Stimulated activated naive CD4-positive, alpha-beta T cell treated with Interleukin-2 at 50 U/mL for 16 hours (primary cell): Measurements from ENCODE around the gene PRKCZ.

Experiments used
- DNase-seq: peaks from one replicate; lab custom pipeline; 2025; lab: John Stamatoyannopoulos, UW

The PRKCZ gene

GRCh38 chr1:2229911-2230731 lies 179.9 kb downstream of the PRKCZ start:
- no peak for DNase-seq

- peak; percentile 35 for DNase-seq
Observed at GRCh38 chr1:2230781-2231531, 180.7 kb downstream of the PRKCZ start.

GRCh38 chr1:2231532-2232254 lies 181.5 kb downstream of the PRKCZ start:
- peak; percentile 68 for DNase-seq

- DNase-seq: no peak
Observed at GRCh38 chr1:2232255-2232915, 182.2 kb downstream of the PRKCZ start.

GRCh38 chr1:2232916-2233438 lies 182.8 kb downstream of the PRKCZ start:
- no peak for DNase-seq

- DNase-seq: no peak
Observed at GRCh38 chr1:2233468-2233867, 183.3 kb downstream of the PRKCZ start.

- DNase-seq: peak; percentile 58
Observed at GRCh38 chr1:2233997-2234761, 184.0 kb downstream of the PRKCZ start.

GRCh38 chr1:2234762-2235113 lies 184.5 kb downstream of the PRKCZ start:
- peak; percentile 18 for DNase-seq
